ENCODE data around the gene CYP27C1.

CYP27C1 gene

DNA sequence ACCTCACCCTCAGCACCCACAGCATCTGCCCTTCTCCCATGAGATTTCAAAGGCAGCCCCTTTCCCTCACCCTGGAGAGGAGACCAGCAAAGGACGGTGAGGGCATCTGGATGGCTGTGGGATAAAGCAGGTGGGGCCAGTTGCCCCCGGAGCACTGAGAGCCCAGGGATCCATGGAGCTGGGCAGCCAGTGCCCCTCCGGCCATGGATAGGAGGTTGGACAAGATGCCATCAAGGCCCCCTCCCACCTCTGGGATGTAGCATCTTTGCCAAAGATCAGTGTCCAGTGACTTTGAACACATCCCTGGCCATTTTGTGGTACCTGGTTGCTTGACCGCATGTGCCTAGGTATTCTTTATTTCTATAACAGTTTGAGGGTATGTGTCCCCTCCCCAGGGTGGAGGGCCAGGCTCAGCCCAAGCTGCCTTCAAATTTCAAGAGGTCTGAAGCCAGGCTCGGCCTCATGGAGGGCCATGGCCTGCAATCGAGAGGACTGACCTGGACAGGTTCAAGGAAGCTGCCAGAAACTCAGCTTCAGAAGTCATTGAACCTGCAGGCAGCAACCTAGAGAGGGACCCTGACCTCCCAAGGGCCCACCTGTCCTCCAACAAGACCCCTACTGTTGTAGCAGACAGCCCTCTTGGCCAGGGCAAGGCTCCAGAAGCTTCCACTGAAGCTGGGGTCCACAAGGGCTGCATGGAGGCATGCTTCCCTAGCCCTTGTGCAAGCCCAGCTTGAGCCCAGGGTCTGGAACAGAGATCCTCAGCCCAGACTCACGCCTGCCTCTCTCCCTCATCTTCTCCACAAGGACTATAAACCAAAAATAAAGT is 57.6 kb downstream of the CYP27C1 start:
- Histone ChIP-seq H3K27ac (ENCODE audit: low read depth, low read length) (no peak overlapping the region), H3K4me1 (ENCODE audit: control insufficient read depth in 1 of 2, insufficient read depth in 2 of 2, low read length in 2 of 2) (peaks cover 0 to 5% of the 10 kb centered on the region in 2 donors), H3K9me3 (ENCODE audit: control insufficient read depth in 1 of 2, low read length in 2 of 2) (no peaks in the 10 kb centered on the region), H3K36me3 (ENCODE audit: control insufficient read depth in 1 of 2, insufficient read depth in 2 of 2, low read length in 2 of 2) (no peaks in the 10 kb centered on the region), H3K27me3 (ENCODE audit: control insufficient read depth in 1 of 2, insufficient read depth in 2 of 2, low read length in 2 of 2) (no peaks in the 10 kb centered on the region), H3K9ac (ENCODE audit: low read depth in 1 of 2, low read length in 2 of 2) (no peak overlapping the region), H3K4me3 (ENCODE audit: low read depth in 1 of 2, low read length in 2 of 2) (no peak overlapping the region)

- H3K9me3 ChIP-seq (ENCODE audit: control insufficient read depth in 1 of 2, low read length in 2 of 2), result no peaks in the 10 kb centered on the region
- no peak overlapping the region for H3K4me3 ChIP-seq (ENCODE audit: low read depth in 1 of 2, low read length in 2 of 2)
- H3K27ac ChIP-seq (ENCODE audit: low read depth, low read length), result no peak overlapping the region
- H3K9ac ChIP-seq (ENCODE audit: low read depth in 1 of 2, low read length in 2 of 2), result no peak overlapping the region
- no peaks in the 10 kb centered on the region for H3K27me3 ChIP-seq (ENCODE audit: control insufficient read depth in 1 of 2, insufficient read depth in 2 of 2, low read length in 2 of 2)
- H3K36me3 ChIP-seq (ENCODE audit: control insufficient read depth in 1 of 2, insufficient read depth in 2 of 2, low read length in 2 of 2), result no peaks in the 10 kb centered on the region
- H3K4me1 ChIP-seq (ENCODE audit: control insufficient read depth in 1 of 2, insufficient read depth in 2 of 2, low read length in 2 of 2), result peaks cover 0 to 5% of the 10 kb centered on the region in 2 donors
Observed at GRCh38 chr2:127161176-127162136, 58.6 kb downstream of the CYP27C1 start.

DNA sequence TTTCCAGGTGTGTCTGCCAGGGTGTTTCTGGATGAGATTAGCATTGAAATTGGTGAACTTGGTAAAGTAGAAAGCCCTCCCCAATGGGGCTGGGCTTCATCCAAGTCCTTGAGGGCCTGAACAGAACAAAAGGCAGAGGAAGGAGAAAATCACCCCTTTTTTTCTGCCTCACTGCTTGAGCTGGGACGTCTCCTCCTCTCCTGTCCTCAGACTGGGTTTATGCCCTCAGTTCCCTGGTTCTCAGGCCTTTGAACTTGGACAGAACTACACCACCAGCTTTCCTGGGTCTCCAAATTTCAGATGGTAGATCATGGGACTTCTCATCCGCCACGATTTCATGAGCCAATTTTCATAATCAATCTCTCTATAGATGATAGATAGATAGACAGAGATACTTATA is 59.4 kb downstream of the CYP27C1 start:
- Histone ChIP-seq H3K27ac (ENCODE audit: low read depth, low read length) (no peak overlapping the region), H3K9ac (ENCODE audit: low read depth in 1 of 2, low read length in 2 of 2) (no peak overlapping the region), H3K9me3 (ENCODE audit: control insufficient read depth in 1 of 2, low read length in 2 of 2) (no peaks in the 10 kb centered on the region), H3K27me3 (ENCODE audit: control insufficient read depth in 1 of 2, insufficient read depth in 2 of 2, low read length in 2 of 2) (no peaks in the 10 kb centered on the region), H3K36me3 (ENCODE audit: control insufficient read depth in 1 of 2, insufficient read depth in 2 of 2, low read length in 2 of 2) (no peaks in the 10 kb centered on the region), H3K4me1 (ENCODE audit: control insufficient read depth in 1 of 2, insufficient read depth in 2 of 2, low read length in 2 of 2) (peaks cover 0 to 5% of the 10 kb centered on the region in 2 donors), H3K4me3 (ENCODE audit: low read depth in 1 of 2, low read length in 2 of 2) (no peak overlapping the region)

- Histone ChIP-seq H3K27me3 (ENCODE audit: control insufficient read depth in 1 of 2, insufficient read depth in 2 of 2, low read length in 2 of 2) (no peaks in the 10 kb centered on the region), H3K4me3 (ENCODE audit: low read depth in 1 of 2, low read length in 2 of 2) (no peak overlapping the region), H3K36me3 (ENCODE audit: control insufficient read depth in 1 of 2, insufficient read depth in 2 of 2, low read length in 2 of 2) (no peaks in the 10 kb centered on the region), H3K9ac (ENCODE audit: low read depth in 1 of 2, low read length in 2 of 2) (no peak overlapping the region), H3K9me3 (ENCODE audit: control insufficient read depth in 1 of 2, low read length in 2 of 2) (no peaks in the 10 kb centered on the region), H3K27ac (ENCODE audit: low read depth, low read length) (no peak overlapping the region), H3K4me1 (ENCODE audit: control insufficient read depth in 1 of 2, insufficient read depth in 2 of 2, low read length in 2 of 2) (peaks cover 0 to 5% of the 10 kb centered on the region in 2 donors)
Observed at GRCh38 chr2:127159543-127159942, 60.6 kb downstream of the CYP27C1 start.

DNA sequence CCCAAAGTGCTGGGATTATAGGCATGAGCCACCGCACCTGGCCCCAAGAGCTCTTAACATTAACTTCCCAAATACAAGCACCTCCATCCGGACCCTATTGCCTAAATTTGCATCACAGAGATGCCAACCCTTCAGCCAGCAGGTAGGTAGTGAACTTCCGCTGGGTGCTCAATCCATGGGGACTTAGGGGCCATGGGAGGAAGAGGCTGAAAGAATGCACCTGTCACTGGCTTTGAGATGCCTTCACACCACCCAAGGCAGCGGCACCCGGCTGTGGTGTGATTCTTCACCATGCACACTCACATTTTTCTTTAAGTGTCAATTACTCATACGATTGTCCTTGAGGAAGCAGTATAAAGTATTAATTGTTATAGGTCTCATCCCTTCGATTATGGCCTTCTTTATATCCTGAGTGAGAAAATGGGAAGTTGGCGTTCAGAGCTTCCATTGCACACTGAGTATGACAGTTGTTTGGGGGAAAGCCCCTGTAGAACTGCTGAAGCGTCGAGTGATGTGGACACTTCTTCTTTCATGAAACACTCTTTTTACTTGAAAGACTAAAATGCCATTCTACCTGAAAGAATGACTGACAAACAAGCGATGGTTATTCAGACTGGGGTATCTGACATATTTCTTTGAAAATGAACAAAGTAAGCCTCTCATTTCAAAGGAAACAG is 61.3 kb downstream of the CYP27C1 start:
- Histone ChIP-seq H3K4me3 (ENCODE audit: low read depth in 1 of 2, low read length in 2 of 2) (no peak overlapping the region), H3K4me1 (ENCODE audit: control insufficient read depth in 1 of 2, insufficient read depth in 2 of 2, low read length in 2 of 2) (peaks cover 0 to 5% of the 10 kb centered on the region in 2 donors), H3K27ac (ENCODE audit: low read depth, low read length) (no peak overlapping the region), H3K36me3 (ENCODE audit: control insufficient read depth in 1 of 2, insufficient read depth in 2 of 2, low read length in 2 of 2) (no peaks in the 10 kb centered on the region), H3K9ac (ENCODE audit: low read depth in 1 of 2, low read length in 2 of 2) (no peak overlapping the region), H3K27me3 (ENCODE audit: control insufficient read depth in 1 of 2, insufficient read depth in 2 of 2, low read length in 2 of 2) (no peaks in the 10 kb centered on the region), H3K9me3 (ENCODE audit: control insufficient read depth in 1 of 2, low read length in 2 of 2) (no peaks in the 10 kb centered on the region)

DNA sequence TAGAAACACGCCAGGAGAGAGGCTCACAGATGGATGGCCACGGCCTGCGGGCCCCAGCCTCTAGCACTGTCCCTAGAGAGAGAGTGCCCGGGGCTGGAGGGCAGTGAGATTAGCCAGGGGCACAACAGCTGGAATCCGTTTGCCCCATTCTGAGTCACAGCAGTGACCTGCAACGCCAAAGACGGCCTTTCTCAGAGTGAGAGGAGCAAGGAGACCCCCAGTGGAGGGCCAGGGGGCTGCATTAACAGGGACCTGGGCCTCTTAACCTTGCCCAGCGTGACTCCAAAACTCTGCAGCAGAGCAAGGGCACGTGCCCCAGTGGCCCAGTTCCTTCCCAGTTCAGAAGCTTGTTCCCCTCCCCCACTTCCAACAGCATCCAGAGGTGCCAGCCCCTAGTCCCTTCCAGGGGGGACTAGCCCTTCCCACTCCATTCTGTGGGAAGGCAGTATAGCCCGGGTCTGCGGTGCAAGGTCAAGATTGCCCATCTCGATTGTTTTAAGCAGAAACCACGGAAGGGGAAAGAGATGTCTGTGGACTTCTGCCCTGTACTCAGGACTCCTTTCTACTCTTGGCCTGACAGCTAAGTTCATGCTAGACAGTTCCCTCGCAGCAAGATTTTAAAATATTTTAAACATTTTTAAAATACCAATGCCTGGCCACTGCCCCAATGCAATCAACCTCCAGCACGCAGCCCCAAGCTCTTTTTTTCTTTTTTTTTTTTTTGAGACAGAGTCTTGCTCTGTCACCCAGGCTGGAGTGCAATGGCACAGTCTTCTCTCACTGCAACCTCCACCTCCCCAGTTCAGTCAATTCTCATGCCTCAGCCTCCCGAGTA is 62.2 kb downstream of the CYP27C1 start:
- Histone ChIP-seq H3K9me3 (ENCODE audit: control insufficient read depth in 1 of 2, low read length in 2 of 2) (no peaks in the 10 kb centered on the region), H3K27ac (ENCODE audit: low read depth, low read length) (no peak overlapping the region), H3K27me3 (ENCODE audit: control insufficient read depth in 1 of 2, insufficient read depth in 2 of 2, low read length in 2 of 2) (no peaks in the 10 kb centered on the region), H3K36me3 (ENCODE audit: control insufficient read depth in 1 of 2, insufficient read depth in 2 of 2, low read length in 2 of 2) (no peaks in the 10 kb centered on the region), H3K4me1 (ENCODE audit: control insufficient read depth in 1 of 2, insufficient read depth in 2 of 2, low read length in 2 of 2) (peaks cover 0 to 5% of the 10 kb centered on the region in 2 donors), H3K9ac (ENCODE audit: low read depth in 1 of 2, low read length in 2 of 2) (no peak overlapping the region), H3K4me3 (ENCODE audit: low read depth in 1 of 2, low read length in 2 of 2) (no peak overlapping the region)

DNA sequence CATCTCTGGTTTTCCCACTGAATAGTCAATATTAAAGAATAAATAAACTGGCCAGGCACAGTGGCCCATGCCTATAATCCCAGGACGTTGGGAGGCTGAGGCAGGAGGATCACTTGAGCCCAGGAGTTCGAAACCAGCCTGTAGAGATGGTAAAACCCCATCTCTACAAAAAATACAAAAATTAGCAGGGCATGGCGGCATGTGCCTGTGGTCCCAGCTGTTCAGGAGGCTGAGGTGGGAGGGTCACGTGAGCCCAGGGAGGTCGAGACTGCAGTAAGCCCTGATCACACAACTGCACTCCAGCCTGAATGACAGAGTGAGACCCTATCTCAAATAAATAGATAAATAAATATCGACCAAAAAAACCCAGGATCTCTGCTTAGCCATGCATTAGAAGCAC is 63.0 kb downstream of the CYP27C1 start:
- no peaks in the 10 kb centered on the region for H3K36me3 ChIP-seq (ENCODE audit: control insufficient read depth in 1 of 2, insufficient read depth in 2 of 2, low read length in 2 of 2)
- peaks cover 0 to 5% of the 10 kb centered on the region in 2 donors for H3K4me1 ChIP-seq (ENCODE audit: control insufficient read depth in 1 of 2, insufficient read depth in 2 of 2, low read length in 2 of 2)
- H3K27me3 ChIP-seq (ENCODE audit: control insufficient read depth in 1 of 2, insufficient read depth in 2 of 2, low read length in 2 of 2), result no peaks in the 10 kb centered on the region
- no peak overlapping the region for H3K4me3 ChIP-seq (ENCODE audit: low read depth in 1 of 2, low read length in 2 of 2)
- H3K27ac ChIP-seq (ENCODE audit: low read depth, low read length), result no peak overlapping the region
- no peak overlapping the region for H3K9ac ChIP-seq (ENCODE audit: low read depth in 1 of 2, low read length in 2 of 2)
- no peaks in the 10 kb centered on the region for H3K9me3 ChIP-seq (ENCODE audit: control insufficient read depth in 1 of 2, low read length in 2 of 2)

- no peaks in the 10 kb centered on the region for H3K36me3 ChIP-seq (ENCODE audit: control insufficient read depth in 1 of 2, insufficient read depth in 2 of 2, low read length in 2 of 2)
- H3K4me3 ChIP-seq (ENCODE audit: low read depth in 1 of 2, low read length in 2 of 2), result no peak overlapping the region
- no peaks in the 10 kb centered on the region for H3K27me3 ChIP-seq (ENCODE audit: control insufficient read depth in 1 of 2, insufficient read depth in 2 of 2, low read length in 2 of 2)
- H3K27ac ChIP-seq (ENCODE audit: low read depth, low read length), result no peak overlapping the region
- peaks cover 2 to 4% of the 10 kb centered on the region in 2 donors for H3K9me3 ChIP-seq (ENCODE audit: control insufficient read depth in 1 of 2, low read length in 2 of 2)
- no peaks in the 10 kb centered on the region for H3K4me1 ChIP-seq (ENCODE audit: control insufficient read depth in 1 of 2, insufficient read depth in 2 of 2, low read length in 2 of 2)
- no peak overlapping the region for H3K9ac ChIP-seq (ENCODE audit: low read depth in 1 of 2, low read length in 2 of 2)
Observed at GRCh38 chr2:127155947-127156346, 64.2 kb downstream of the CYP27C1 start.

GRCh38 chr2:127155028-127155581 is 65.0 kb downstream of the CYP27C1 start:
- Histone ChIP-seq H3K36me3 (ENCODE audit: control insufficient read depth in 1 of 2, insufficient read depth in 2 of 2, low read length in 2 of 2) (no peaks in the 10 kb centered on the region), H3K27me3 (ENCODE audit: control insufficient read depth in 1 of 2, insufficient read depth in 2 of 2, low read length in 2 of 2) (no peaks in the 10 kb centered on the region), H3K4me3 (ENCODE audit: low read depth in 1 of 2, low read length in 2 of 2) (no peak overlapping the region), H3K9ac (ENCODE audit: low read depth in 1 of 2, low read length in 2 of 2) (no peak overlapping the region), H3K27ac (ENCODE audit: low read depth, low read length) (no peak overlapping the region), H3K9me3 (ENCODE audit: control insufficient read depth in 1 of 2, low read length in 2 of 2) (peaks cover 2 to 4% of the 10 kb centered on the region in 2 donors), H3K4me1 (ENCODE audit: control insufficient read depth in 1 of 2, insufficient read depth in 2 of 2, low read length in 2 of 2) (no peaks in the 10 kb centered on the region)
